ENCODE data around the gene ACHE. TPM values are rescaled to one million over a fixed set of nuclear protein-coding genes. Genes with fewer than 3 reads are reported as not detected.

The ACHE gene
- total RNA-seq, 2 donors from 2014 or later: 2.8 to 9.4 TPM

GRCh38 chr7:100900978-100901377 is 5.3 kb upstream of the ACHE start:
- intact Hi-C loops (cut with DNase I): loop anchor here in 1 of 2 donors (10.0 kb wide), 1 partner anchor 1276 kb away; no protein-coding TSS in a partner anchor
- no peak for DNase-seq (ENCODE audit: low spot score)

- DNase-seq (ENCODE audit: low spot score): no peak
- intact Hi-C loops (cut with DNase I): loop anchor here in 1 of 2 donors (5.0 kb wide), 1 partner anchor 163 kb away; no protein-coding TSS in a partner anchor
Measured at GRCh38 chr7:100899432-100899831, 3.7 kb upstream of the ACHE start.

GRCh38 chr7:100897772-100898454 is 2.2 kb upstream of the ACHE start:
- no peak for DNase-seq (ENCODE audit: low spot score)
- intact Hi-C loops (cut with DNase I): loop anchor here in 1 of 2 donors (5.0 kb wide), 1 partner anchor 164 kb away; no protein-coding TSS in a partner anchor

GRCh38 chr7:100896732-100897608 is 1.3 kb upstream of the ACHE start:
- intact Hi-C loops (cut with DNase I): loop anchor here in 1 of 2 donors (5.0 kb wide), 1 partner anchor 165 kb away; no protein-coding TSS in a partner anchor
- peak; percentile 89 for DNase-seq (ENCODE audit: low spot score)

GRCh38 chr7:100895956-100896731 is 456 bp upstream of the ACHE start:
- intact Hi-C loops (cut with DNase I): loop anchor here in 1 of 2 donors (5.0 kb wide), 1 partner anchor 166 kb away; no protein-coding TSS in a partner anchor
- no peak for DNase-seq (ENCODE audit: low spot score)

- no peak for DNase-seq (ENCODE audit: low spot score)
- intact Hi-C loops (cut with DNase I): loop anchor here (5.0 kb wide), 2 partner anchors 167 to 172 kb away; no protein-coding TSS in a partner anchor
Measured at GRCh38 chr7:100894860-100895700, 608 bp downstream of the ACHE start.

- no peak for DNase-seq (ENCODE audit: low spot score)
- intact Hi-C loops (cut with DNase I): loop anchor here in 1 of 2 donors (5.0 kb wide), 1 partner anchor 173 kb away; no protein-coding TSS in a partner anchor
Measured at GRCh38 chr7:100893910-100894721, 1.6 kb downstream of the ACHE start.

GRCh38 chr7:100893318-100893895 is 2.3 kb downstream of the ACHE start:
- no peak for DNase-seq (ENCODE audit: low spot score)
- intact Hi-C loops (cut with DNase I): loop anchor here in 1 of 2 donors (5.0 kb wide), 1 partner anchor 174 kb away; no protein-coding TSS in a partner anchor

- intact Hi-C loops (cut with DNase I): loop anchor here in 1 of 2 donors (5.0 kb wide), 1 partner anchor 175 kb away; no protein-coding TSS in a partner anchor
- DNase-seq (ENCODE audit: low spot score): no peak
Measured at GRCh38 chr7:100892364-100893317, 3.0 kb downstream of the ACHE start.

GRCh38 chr7:100891568-100892247 is 4.0 kb downstream of the ACHE start:
- intact Hi-C loops (cut with DNase I): loop anchor here in 1 of 2 donors (5.0 kb wide), 1 partner anchor 176 kb away; no protein-coding TSS in a partner anchor
- DNase-seq (ENCODE audit: low spot score): no peak

GRCh38 chr7:100890653-100891567 is 4.8 kb downstream of the ACHE start:
- intact Hi-C loops (cut with DNase I): loop anchor here in 1 of 2 donors (5.0 kb wide), 1 partner anchor 176 kb away; no protein-coding TSS in a partner anchor
- DNase-seq (ENCODE audit: low spot score): no peak

GRCh38 chr7:100888988-100889750 is 6.5 kb downstream of the ACHE start, which contains the start of gene UFSP1:
UFSP1 (minus strand) TSS chr7:100889715; CDS start chr7:100889271, 444 bp downstream.
- DNase-seq (ENCODE audit: low spot score): no peak
- intact Hi-C loops (cut with DNase I): no loop called here

- DNase-seq (ENCODE audit: low spot score): no peak
- intact Hi-C loops (cut with DNase I): no loop called here
Measured at GRCh38 chr7:100888291-100888987, 7.2 kb downstream of the ACHE start.

Data from posterior vena cava (tissue), 2 donors.